ENCODE data around the gene RAB11FIP3. TPM values are rescaled to one million over a fixed set of nuclear protein-coding genes. Genes with fewer than 3 reads are reported as not detected.

Gene RAB11FIP3
- polyA plus RNA-seq, 1 of the 3 experiments (the other 2 are of a cell fraction): 24.8 TPM

DNA sequence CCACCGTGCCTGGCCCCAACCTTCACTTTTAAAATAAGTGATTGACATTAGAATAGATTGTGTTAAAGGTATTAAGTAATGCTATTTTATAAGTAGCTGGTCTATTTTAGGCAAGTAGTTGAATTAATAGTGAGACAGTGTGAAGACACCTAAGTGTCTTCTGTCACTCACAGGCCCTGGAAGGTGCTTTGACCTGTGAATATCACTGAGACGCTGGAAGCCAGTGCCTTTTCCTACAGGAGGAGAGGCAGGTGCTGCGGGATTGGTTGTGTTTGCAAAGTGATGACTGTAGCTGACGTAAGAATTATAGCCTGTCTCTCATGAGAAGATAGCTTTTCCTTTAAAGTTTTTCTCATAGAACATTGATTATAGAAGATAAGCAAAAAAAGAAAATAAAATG is 45.0 kb downstream of the RAB11FIP3 start:
- ChIA-PET POLR2A (no interaction called here), CTCF (interaction anchor here (0.8 kb wide), 1 partner anchor 17 kb away, joined by 3 read pairs; no protein-coding TSS in a partner anchor)
- Histone ChIP-seq H3K27ac (ENCODE audit: low read depth in 2 of 2, low read length in 1 of 2) (no peak overlapping the region), H2AFZ (ENCODE audit: low read depth) (no peak overlapping the region), H3K79me2 (ENCODE audit: insufficient read depth) (peaks cover 14% of the 10 kb centered on the region), H3K9me2 (no peaks in the 10 kb centered on the region), H3F3A (replicated peaks; ENCODE audit: insufficient read depth) (no peaks in the 10 kb centered on the region), H3K27me3 (ENCODE audit: insufficient read depth) (no peaks in the 10 kb centered on the region), H3K4me2 (no peak overlapping the region), H4K20me1 (ENCODE audit: insufficient read depth) (peaks cover 17% of the 10 kb centered on the region; the same call in 1 of the 2 replicates), H3K9me3 (no peaks in the 10 kb centered on the region), H3K4me1 (ENCODE audit: control insufficient read depth in 1 of 2, insufficient read depth in 2 of 2, low read depth in 1 of 2, low read length in 1 of 2) (peaks cover 3 to 7% of the 10 kb centered on the region in 2 experiments; a peak in 1 of 4 replicates), H3K4me3 (ENCODE audit: low read depth in 2 of 2, low read length in 1 of 2) (no peak overlapping the region), H3K9ac (no peak overlapping the region), H3K36me3 (replicated peaks in 1 of 2; ENCODE audit: control insufficient read depth in 1 of 2, insufficient read depth in 2 of 2, low read length in 1 of 2) (peaks cover 0 to 8% of the 10 kb centered on the region in 2 experiments)
- TF ChIP-seq NRF1 (IDR thresholded peaks at IDR 0.05; ENCODE audit: low read depth, low read length): no peak
- TF ChIP-seq RXRA (IDR thresholded peaks at IDR 0.05; ENCODE audit: borderline replicate concordance, low read depth): no peak
- TF ChIP-seq, protein P1, sequence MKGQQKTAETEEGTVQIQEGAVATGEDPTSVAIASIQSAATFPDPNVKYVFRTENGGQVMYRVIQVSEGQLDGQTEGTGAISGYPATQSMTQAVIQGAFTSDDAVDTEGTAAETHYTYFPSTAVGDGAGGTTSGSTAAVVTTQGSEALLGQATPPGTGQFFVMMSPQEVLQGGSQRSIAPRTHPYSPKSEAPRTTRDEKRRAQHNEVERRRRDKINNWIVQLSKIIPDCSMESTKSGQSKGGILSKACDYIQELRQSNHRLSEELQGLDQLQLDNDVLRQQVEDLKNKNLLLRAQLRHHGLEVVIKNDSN (IDR thresholded peaks at IDR 0.05; ENCODE audit: borderline replicate concordance, low read depth): no peak
- no peak for TF ChIP-seq FOSL2 (IDR thresholded peaks at IDR 0.05; ENCODE audit: borderline replicate concordance, low read depth)
- TF ChIP-seq YY1 (IDR thresholded peaks at IDR 0.05; ENCODE audit: low read depth): no peak
- no peak for TF ChIP-seq ELF1 (IDR thresholded peaks at IDR 0.05)
- TF ChIP-seq NFIC (IDR thresholded peaks at IDR 0.05; ENCODE audit: borderline replicate concordance): no peak
- TF ChIP-seq GABPA (IDR thresholded peaks at IDR 0.05; ENCODE audit: low read depth): no peak
- TF ChIP-seq MXI1 (IDR thresholded peaks at IDR 0.05; ENCODE audit: low read depth, low read length): no peak
- TF ChIP-seq POLR2AphosphoS5 (IDR thresholded peaks at IDR 0.05; ENCODE audit: low read depth, low read length): no peak
- 83% methylated on average over 4 of the region's 4 CpGs for WGBS (ENCODE audit: low lambda C conversion rate)
- no peak for DNase-seq

DNA sequence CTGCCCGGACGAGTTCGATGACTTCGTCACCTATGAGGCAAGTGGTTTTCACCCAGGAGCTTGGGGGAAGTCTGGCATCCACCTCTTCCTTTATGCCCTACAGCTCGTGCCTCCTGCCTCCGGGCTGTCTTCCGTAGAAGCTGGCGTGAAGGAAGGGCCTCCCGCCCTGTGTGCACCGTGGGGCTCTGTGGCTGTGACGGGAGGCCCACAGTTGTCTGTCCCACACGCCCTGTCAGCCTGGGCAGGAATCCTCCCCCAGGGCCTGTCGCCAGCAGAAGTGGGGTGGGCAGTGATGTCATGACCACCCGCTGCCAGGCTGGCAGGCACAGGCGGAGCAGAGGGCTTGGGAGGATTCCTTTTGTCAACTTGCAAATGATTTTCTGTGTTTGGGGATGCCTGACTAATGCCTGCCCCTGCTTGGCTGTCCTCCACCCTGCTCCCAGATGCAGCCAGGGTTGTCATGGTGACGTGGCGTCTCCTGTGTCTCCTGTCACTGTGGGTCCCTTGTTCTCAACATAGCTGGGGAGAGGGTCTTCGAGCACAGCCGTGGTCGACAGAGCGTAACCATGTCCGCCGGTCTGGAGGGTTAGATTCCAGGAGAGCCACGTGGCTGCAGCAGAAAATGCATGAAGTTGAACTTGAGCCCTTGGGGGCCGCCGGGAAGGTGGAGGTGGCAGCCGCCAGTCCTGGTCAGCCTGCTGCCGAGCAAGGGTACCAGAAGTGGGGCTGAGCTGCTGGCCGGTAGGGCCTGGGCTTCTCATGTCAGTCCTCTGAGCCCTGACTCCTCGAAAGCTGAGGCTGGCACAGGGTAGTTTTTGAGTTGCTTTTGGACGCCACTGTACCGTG is 46.1 kb downstream of the RAB11FIP3 start:
- ChIA-PET CTCF (interaction anchor here (0.5 to 1.5 kb wide), 2 partner anchors 13 to 16 kb away, joined by 3 read pairs; no protein-coding TSS in a partner anchor), POLR2A (no interaction called here)
- Histone ChIP-seq H3K4me2 (0 out of 2 replicates have a peak overlapping the region, but pooled peaks have one; percentile 6), H3K9me3 (no peaks in the 10 kb centered on the region), H3K27me3 (ENCODE audit: insufficient read depth) (no peaks in the 10 kb centered on the region), H3K4me3 (ENCODE audit: low read depth in 2 of 2, low read length in 1 of 2) (no peak overlapping the region), H3F3A (replicated peaks; ENCODE audit: insufficient read depth) (no peaks in the 10 kb centered on the region), H2AFZ (ENCODE audit: low read depth) (no peak overlapping the region), H4K20me1 (ENCODE audit: insufficient read depth) (peaks cover 12% of the 10 kb centered on the region; the same call in 1 of the 2 replicates), H3K9me2 (no peaks in the 10 kb centered on the region), H3K9ac (no peak overlapping the region), H3K4me1 (ENCODE audit: control insufficient read depth in 1 of 2, insufficient read depth in 2 of 2, low read depth in 1 of 2, low read length in 1 of 2) (peaks cover 3 to 7% of the 10 kb centered on the region in 2 experiments; a peak in 1 of 4 replicates), H3K79me2 (ENCODE audit: insufficient read depth) (peaks cover 14% of the 10 kb centered on the region), H3K36me3 (replicated peaks in 1 of 2; ENCODE audit: control insufficient read depth in 1 of 2, insufficient read depth in 2 of 2, low read length in 1 of 2) (peaks cover 0 to 8% of the 10 kb centered on the region in 2 experiments), H3K27ac (ENCODE audit: low read depth in 2 of 2, low read length in 1 of 2) (no peak overlapping the region)
- WGBS (ENCODE audit: low lambda C conversion rate): 91% methylated on average over 16 of the region's 32 CpGs
- TF ChIP-seq, protein P2, sequence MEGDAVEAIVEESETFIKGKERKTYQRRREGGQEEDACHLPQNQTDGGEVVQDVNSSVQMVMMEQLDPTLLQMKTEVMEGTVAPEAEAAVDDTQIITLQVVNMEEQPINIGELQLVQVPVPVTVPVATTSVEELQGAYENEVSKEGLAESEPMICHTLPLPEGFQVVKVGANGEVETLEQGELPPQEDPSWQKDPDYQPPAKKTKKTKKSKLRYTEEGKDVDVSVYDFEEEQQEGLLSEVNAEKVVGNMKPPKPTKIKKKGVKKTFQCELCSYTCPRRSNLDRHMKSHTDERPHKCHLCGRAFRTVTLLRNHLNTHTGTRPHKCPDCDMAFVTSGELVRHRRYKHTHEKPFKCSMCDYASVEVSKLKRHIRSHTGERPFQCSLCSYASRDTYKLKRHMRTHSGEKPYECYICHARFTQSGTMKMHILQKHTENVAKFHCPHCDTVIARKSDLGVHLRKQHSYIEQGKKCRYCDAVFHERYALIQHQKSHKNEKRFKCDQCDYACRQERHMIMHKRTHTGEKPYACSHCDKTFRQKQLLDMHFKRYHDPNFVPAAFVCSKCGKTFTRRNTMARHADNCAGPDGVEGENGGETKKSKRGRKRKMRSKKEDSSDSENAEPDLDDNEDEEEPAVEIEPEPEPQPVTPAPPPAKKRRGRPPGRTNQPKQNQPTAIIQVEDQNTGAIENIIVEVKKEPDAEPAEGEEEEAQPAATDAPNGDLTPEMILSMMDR (IDR thresholded peaks at IDR 0.05): no peak
- TF ChIP-seq, protein P3, sequence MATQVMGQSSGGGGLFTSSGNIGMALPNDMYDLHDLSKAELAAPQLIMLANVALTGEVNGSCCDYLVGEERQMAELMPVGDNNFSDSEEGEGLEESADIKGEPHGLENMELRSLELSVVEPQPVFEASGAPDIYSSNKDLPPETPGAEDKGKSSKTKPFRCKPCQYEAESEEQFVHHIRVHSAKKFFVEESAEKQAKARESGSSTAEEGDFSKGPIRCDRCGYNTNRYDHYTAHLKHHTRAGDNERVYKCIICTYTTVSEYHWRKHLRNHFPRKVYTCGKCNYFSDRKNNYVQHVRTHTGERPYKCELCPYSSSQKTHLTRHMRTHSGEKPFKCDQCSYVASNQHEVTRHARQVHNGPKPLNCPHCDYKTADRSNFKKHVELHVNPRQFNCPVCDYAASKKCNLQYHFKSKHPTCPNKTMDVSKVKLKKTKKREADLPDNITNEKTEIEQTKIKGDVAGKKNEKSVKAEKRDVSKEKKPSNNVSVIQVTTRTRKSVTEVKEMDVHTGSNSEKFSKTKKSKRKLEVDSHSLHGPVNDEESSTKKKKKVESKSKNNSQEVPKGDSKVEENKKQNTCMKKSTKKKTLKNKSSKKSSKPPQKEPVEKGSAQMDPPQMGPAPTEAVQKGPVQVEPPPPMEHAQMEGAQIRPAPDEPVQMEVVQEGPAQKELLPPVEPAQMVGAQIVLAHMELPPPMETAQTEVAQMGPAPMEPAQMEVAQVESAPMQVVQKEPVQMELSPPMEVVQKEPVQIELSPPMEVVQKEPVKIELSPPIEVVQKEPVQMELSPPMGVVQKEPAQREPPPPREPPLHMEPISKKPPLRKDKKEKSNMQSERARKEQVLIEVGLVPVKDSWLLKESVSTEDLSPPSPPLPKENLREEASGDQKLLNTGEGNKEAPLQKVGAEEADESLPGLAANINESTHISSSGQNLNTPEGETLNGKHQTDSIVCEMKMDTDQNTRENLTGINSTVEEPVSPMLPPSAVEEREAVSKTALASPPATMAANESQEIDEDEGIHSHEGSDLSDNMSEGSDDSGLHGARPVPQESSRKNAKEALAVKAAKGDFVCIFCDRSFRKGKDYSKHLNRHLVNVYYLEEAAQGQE (IDR thresholded peaks at IDR 0.05; ENCODE audit: low read depth, low read length): no peak
- no peak for TF ChIP-seq FOXM1 (IDR thresholded peaks at IDR 0.05; ENCODE audit: low read depth)
- TF ChIP-seq YY1 (IDR thresholded peaks at IDR 0.05; ENCODE audit: low read depth): no peak
- no peak for TF ChIP-seq TCF12 (IDR thresholded peaks at IDR 0.05)
- no peak for TF ChIP-seq RAD21 (IDR thresholded peaks at IDR 0.05; ENCODE audit: low read length)
- no peak for TF ChIP-seq RCOR1 (IDR thresholded peaks at IDR 0.05; ENCODE audit: low read length)
- no peak for TF ChIP-seq ELF1 (IDR thresholded peaks at IDR 0.05)
- no peak for TF ChIP-seq NRF1 (IDR thresholded peaks at IDR 0.05; ENCODE audit: low read depth, low read length)
- DNase-seq: peak; percentile 55
